Activated CD8-positive, alpha-beta T cell treated with anti-CD3 and anti-CD28 coated beads, Interleukin-2, amount 10 ng/mL, durations not matched to agents 7 days and 5 days (primary cell): ENCODE data around the gene ZC3H7B. TPM values are rescaled to one million over a fixed set of nuclear protein-coding genes. Genes with fewer than 3 reads are reported as not detected.
A peak's percentile ranks its signal among the peaks of the same experiment; 100 is the strongest.
"Not testable (repeated sequence)": the region's sequence is repeated elsewhere in the genome, so short reads cannot be mapped to it uniquely, and the experiment has no call there.

Source experiments
- ATAC-seq: fragments of 150-1000 bp; cut with Tn5 transposase; one replicate; pipeline ENCODE4 v1.10.0; 2021; ENCODE audit warnings: moderate library complexity
- CTCF ChIA-PET: fragments of 350-600 bp; sonication (Branson Sonifier 250); formaldehyde crosslinking; loops from one replicate; lab custom pipeline; 2021; ENCODE audit warnings: antibody characterized with exemption; lab: Charles Lee
- POLR2A ChIA-PET: fragments of 350-600 bp; sonication (Branson Sonifier 250); formaldehyde crosslinking; loops from one replicate; lab custom pipeline; 2021; ENCODE audit warnings: antibody characterized with exemption; lab: Charles Lee
- DNase-seq: peaks from one replicate; pipeline ENCODE4 v3.0.0-alpha.2; 2020
- H3K27ac Mint-ChIP-seq: one replicate; pipeline ENCODE4 v1.8.0; 2021; ENCODE audit warnings: mild to moderate bottlenecking, mixed read lengths
- H3K27me3 Mint-ChIP-seq: one replicate; pipeline ENCODE4 v1.8.0; 2021; ENCODE audit warnings: low read depth, mixed read lengths
- H3K36me3 Mint-ChIP-seq: one replicate; pipeline ENCODE4 v1.8.0; 2021; ENCODE audit warnings: low read depth, mixed read lengths
- H3K4me1 Mint-ChIP-seq: one replicate; pipeline ENCODE4 v1.8.0; 2021; ENCODE audit warnings: low read depth, mixed read lengths
- H3K4me3 Mint-ChIP-seq: one replicate; pipeline ENCODE4 v1.8.0; 2021; ENCODE audit warnings: mild to moderate bottlenecking, mixed read lengths
- H3K9me3 Mint-ChIP-seq: one replicate; pipeline ENCODE4 v1.8.0; 2022; ENCODE audit warnings: mixed read lengths; ENCODE audit not compliant: insufficient read depth
- total RNA-seq, 2 experiments: library from RNA; stranded (reverse); gene quantifications; one replicate each; pipeline ENCODE4 v1.2.3, GENCODE V29; 2021

The ZC3H7B gene, protein sequence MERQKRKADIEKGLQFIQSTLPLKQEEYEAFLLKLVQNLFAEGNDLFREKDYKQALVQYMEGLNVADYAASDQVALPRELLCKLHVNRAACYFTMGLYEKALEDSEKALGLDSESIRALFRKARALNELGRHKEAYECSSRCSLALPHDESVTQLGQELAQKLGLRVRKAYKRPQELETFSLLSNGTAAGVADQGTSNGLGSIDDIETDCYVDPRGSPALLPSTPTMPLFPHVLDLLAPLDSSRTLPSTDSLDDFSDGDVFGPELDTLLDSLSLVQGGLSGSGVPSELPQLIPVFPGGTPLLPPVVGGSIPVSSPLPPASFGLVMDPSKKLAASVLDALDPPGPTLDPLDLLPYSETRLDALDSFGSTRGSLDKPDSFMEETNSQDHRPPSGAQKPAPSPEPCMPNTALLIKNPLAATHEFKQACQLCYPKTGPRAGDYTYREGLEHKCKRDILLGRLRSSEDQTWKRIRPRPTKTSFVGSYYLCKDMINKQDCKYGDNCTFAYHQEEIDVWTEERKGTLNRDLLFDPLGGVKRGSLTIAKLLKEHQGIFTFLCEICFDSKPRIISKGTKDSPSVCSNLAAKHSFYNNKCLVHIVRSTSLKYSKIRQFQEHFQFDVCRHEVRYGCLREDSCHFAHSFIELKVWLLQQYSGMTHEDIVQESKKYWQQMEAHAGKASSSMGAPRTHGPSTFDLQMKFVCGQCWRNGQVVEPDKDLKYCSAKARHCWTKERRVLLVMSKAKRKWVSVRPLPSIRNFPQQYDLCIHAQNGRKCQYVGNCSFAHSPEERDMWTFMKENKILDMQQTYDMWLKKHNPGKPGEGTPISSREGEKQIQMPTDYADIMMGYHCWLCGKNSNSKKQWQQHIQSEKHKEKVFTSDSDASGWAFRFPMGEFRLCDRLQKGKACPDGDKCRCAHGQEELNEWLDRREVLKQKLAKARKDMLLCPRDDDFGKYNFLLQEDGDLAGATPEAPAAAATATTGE
- 10 to 100 TPM; 48.4 to 50.8 TPM for total RNA-seq

- Mint-ChIP-seq H3K36me3 (peaks cover 8% of the 10 kb centered on the region), H3K4me3 (peak within 1 kb of the TSS; percentile 79)
Observed at GRCh38 chr22:41301085-41302020, at the start of gene ZC3H7B. Gene ZC3H7B (plus strand): TSS chr22:41301525. CDS start chr22:41320661, 19,136 bp downstream.

GRCh38 chr22:41252365-41252764, 49.0 kb upstream of the ZC3H7B start:
- ATAC-seq = no peak
- Mint-ChIP-seq H3K9me3 (no peaks in the 10 kb centered on the region), H3K27ac (no peak overlapping the region), H3K36me3 (peaks cover 62% of the 10 kb centered on the region), H3K4me3 (no peak overlapping the region), H3K27me3 (no peaks in the 10 kb centered on the region), H3K4me1 (no peaks in the 10 kb centered on the region)
- DNase-seq = no peak
- ChIA-PET POLR2A (interaction anchor here (1.1 kb wide), 1 partner anchor 14 kb away, joined by 3 read pairs; no protein-coding TSS in a partner anchor), CTCF (interaction anchor here (1.2 kb wide), 2 partner anchors 15 to 330 kb away, joined by 4 to 5 read pairs; no protein-coding TSS in a partner anchor)

More at GRCh38 chr22:41301085-41302020, at the start of gene ZC3H7B:
- Mint-ChIP-seq H3K9me3 (no peaks in the 10 kb centered on the region), H3K4me1 (peaks cover 32% of the 10 kb centered on the region), H3K27me3 (no peaks in the 10 kb centered on the region), H3K27ac (peak within 1 kb of the TSS; percentile 67)
- ATAC-seq (peak; percentile 100), DNase-seq (peak; percentile 89)
- ChIA-PET CTCF (interaction anchor here (0.6 to 1.3 kb wide), 8 partner anchors 14 to 1820 kb away, joined by 3 to 15 read pairs (median 4); partner anchors contain the start of genes RANGAP1 and TEF), POLR2A (interaction anchor here (1.0 to 3.4 kb wide), 5 partner anchors 15 to 167 kb away, joined by 3 to 45 read pairs (median 4); partner anchors contain the start of genes PHF5A, RANGAP1 and TOB2)

DNA sequence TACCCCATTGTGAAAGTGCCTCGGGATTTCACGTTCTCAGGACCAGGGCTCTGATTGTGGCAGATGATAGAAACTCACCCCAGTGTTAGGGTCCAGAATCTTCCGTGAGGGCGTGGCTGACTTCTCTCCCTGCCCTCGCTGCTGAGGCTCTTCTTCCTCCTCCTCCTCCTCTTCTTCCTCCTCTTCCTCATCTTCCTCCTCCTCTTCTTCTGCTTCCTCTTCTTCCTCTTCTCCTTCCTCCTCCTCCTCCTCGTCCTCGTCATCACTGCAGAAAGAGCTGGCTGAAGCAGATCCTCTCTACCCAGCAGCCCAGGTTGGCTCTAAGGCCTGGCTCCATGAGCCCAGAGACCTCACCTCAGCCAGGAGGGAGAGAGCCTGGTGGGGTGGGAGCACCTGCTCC, 47.1 kb upstream of the ZC3H7B start:
- ChIA-PET POLR2A (no interaction called here), CTCF (no interaction called here)
- Mint-ChIP-seq H3K4me3 (no peak overlapping the region), H3K4me1 (no peaks in the 10 kb centered on the region), H3K27me3 (no peaks in the 10 kb centered on the region), H3K36me3 (peaks cover 72% of the 10 kb centered on the region), H3K27ac (no peak overlapping the region), H3K9me3 (no peaks in the 10 kb centered on the region)
- ATAC-seq (no peak), DNase-seq (no peak)

DNA sequence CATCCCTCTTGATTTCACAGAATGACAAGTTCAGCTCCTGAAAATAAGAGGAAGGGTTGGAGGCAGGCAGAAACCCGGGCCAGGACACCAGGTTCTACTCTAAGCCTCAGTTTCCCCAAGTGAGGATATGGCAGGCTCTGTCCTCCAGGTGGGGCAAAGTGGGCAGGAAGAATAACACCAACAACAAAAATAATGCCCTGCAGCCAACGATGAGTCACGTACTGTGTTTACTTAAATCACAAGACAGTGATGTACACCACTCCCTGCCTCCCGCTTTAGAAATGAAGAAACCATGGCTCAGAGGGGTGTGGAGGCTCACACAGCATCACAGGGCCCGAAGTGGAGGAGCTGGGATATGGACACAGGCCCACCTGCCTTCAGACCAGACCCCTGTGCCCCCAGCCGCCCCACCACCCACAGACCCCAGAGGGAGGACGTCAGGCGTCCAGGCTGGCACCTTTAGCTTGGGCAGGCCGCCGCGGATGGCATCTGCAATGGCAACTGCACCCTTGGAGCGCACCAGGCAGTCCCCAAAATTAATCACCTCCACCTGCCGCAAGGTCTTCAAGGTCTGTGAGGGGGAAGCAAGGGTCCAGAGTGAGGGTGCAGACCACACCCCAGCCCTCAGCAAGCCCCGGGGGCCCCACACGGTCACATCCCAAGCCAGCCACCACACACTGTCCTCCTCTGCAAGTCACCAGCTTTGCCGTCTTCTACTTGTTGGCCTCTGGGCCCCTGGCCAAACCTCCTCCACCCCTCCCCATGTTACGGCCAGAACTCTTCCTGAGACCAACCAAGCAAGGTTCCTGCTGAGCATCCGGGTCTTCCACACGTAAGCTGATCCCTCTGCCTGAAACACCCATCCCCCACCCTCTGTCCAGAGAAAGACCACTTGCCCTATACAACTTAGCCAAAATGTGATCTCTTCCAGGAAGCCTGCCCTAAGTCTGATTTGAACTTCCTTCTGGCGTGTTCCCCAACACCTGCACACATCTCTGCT, 44.8 kb upstream of the ZC3H7B start:
- Mint-ChIP-seq H3K27ac (no peak overlapping the region), H3K9me3 (no peaks in the 10 kb centered on the region), H3K4me1 (no peaks in the 10 kb centered on the region), H3K27me3 (no peaks in the 10 kb centered on the region), H3K36me3 (peaks cover 65% of the 10 kb centered on the region), H3K4me3 (no peak overlapping the region)
- CTCF ChIA-PET = interaction anchor here (1.2 kb wide), 1 partner anchor 19 kb away, joined by 4 read pairs; no protein-coding TSS in a partner anchor
- DNase-seq (no peak), ATAC-seq (no peak)
- POLR2A ChIA-PET = no interaction called here

- ChIA-PET POLR2A (interaction anchor here (1.3 kb wide), 1 partner anchor 20 kb away, joined by 3 read pairs; no protein-coding TSS in a partner anchor), CTCF (interaction anchor here (0.7 kb wide), 1 partner anchor 335 kb away, joined by 3 read pairs; no protein-coding TSS in a partner anchor)
- ATAC-seq (no peak), DNase-seq (no peak)
- H3K9me3 Mint-ChIP-seq = no peaks in the 10 kb centered on the region
- no peaks in the 10 kb centered on the region for H3K27me3 Mint-ChIP-seq
- H3K4me3 Mint-ChIP-seq = no peak overlapping the region
- H3K27ac Mint-ChIP-seq = no peak overlapping the region
- no peaks in the 10 kb centered on the region for H3K4me1 Mint-ChIP-seq
- peaks cover 68% of the 10 kb centered on the region for H3K36me3 Mint-ChIP-seq
Observed at GRCh38 chr22:41257696-41258095, 43.6 kb upstream of the ZC3H7B start.

GRCh38 chr22:41259756-41260155, 41.6 kb upstream of the ZC3H7B start:
- H3K4me1 Mint-ChIP-seq, POLR2A ChIA-PET, DNase-seq, H3K27me3 Mint-ChIP-seq, H3K4me3 Mint-ChIP-seq, ATAC-seq, H3K27ac Mint-ChIP-seq, H3K9me3 Mint-ChIP-seq: not testable (repeated sequence)
- CTCF ChIA-PET = interaction anchor here (0.6 kb wide), 1 partner anchor 43 kb away, joined by 3 read pairs; no protein-coding TSS in a partner anchor
- H3K36me3 Mint-ChIP-seq = peaks cover 69% of the 10 kb centered on the region

- Mint-ChIP-seq H3K27me3 (no peaks in the 10 kb centered on the region), H3K9me3 (no peaks in the 10 kb centered on the region), H3K27ac (no peak overlapping the region), H3K4me3 (no peak overlapping the region), H3K36me3 (peaks cover 68% of the 10 kb centered on the region), H3K4me1 (no peaks in the 10 kb centered on the region)
- ATAC-seq = no peak
- CTCF ChIA-PET = no interaction called here
- POLR2A ChIA-PET = no interaction called here
- no peak for DNase-seq
Observed at GRCh38 chr22:41260871-41261270, 40.5 kb upstream of the ZC3H7B start.

- ChIA-PET CTCF (interaction anchor here (0.9 to 1.2 kb wide), 2 partner anchors 24 to 340 kb away, joined by 3 read pairs; no protein-coding TSS in a partner anchor), POLR2A (interaction anchor here (0.9 kb wide), 1 partner anchor 11 kb away, joined by 3 read pairs; no protein-coding TSS in a partner anchor)
- Mint-ChIP-seq H3K4me3 (no peak overlapping the region), H3K4me1 (no peaks in the 10 kb centered on the region), H3K27me3 (no peaks in the 10 kb centered on the region), H3K27ac (no peak overlapping the region), H3K9me3 (no peaks in the 10 kb centered on the region), H3K36me3 (peaks cover 70% of the 10 kb centered on the region)
- DNase-seq = no peak
- ATAC-seq = no peak
Observed at GRCh38 chr22:41261541-41262249, 39.6 kb upstream of the ZC3H7B start.

GRCh38 chr22:41262250-41262765, 39.0 kb upstream of the ZC3H7B start:
- H3K36me3 Mint-ChIP-seq = peaks cover 64% of the 10 kb centered on the region
- H3K27ac Mint-ChIP-seq = no peak overlapping the region
- no peaks in the 10 kb centered on the region for H3K9me3 Mint-ChIP-seq
- ATAC-seq (no peak), DNase-seq (no peak)
- no peaks in the 10 kb centered on the region for H3K4me1 Mint-ChIP-seq
- H3K27me3 Mint-ChIP-seq = no peaks in the 10 kb centered on the region
- ChIA-PET CTCF (interaction anchor here (0.9 to 1.2 kb wide), 2 partner anchors 24 to 340 kb away, joined by 3 read pairs; no protein-coding TSS in a partner anchor), POLR2A (interaction anchor here (0.9 kb wide), 1 partner anchor 10 kb away, joined by 3 read pairs; no protein-coding TSS in a partner anchor)
- no peak overlapping the region for H3K4me3 Mint-ChIP-seq
